SK-N-SH (cell line): ENCODE results near the gene SLC24A4. TPM values are rescaled to one million over a fixed set of nuclear protein-coding genes. Genes with fewer than 3 reads are reported as not detected.

Experiments used
- CTCF ChIA-PET: fragments of 300-600, 350-600 bp; formaldehyde crosslinking; extraction: SDS; loops from one replicate; lab custom pipeline; 2021; lab: Yijun Ruan, JAX
- POLR2A ChIA-PET: fragments of 350-600 bp; sonication (Branson Sonifier 250); formaldehyde crosslinking; extraction: SDS; loops from one replicate; lab custom pipeline; 2020; ENCODE audit warnings: antibody characterized with exemption, inconsistent platforms; lab: Yijun Ruan, JAX
- DNase-seq: peaks from one replicate; pipeline ENCODE4 v3.0.0; 2012
- H2AFZ ChIP-seq: fragments of 200-600 bp; sonication (generic); 2 replicates; pipeline ENCODE4 v1.8.1; 2016; ENCODE audit warnings: antibody characterized with exemption, mild to moderate bottlenecking, low read depth
- H3F3A ChIP-seq: fragments of 200-600 bp; sonication (generic); replicated peaks from 2 replicates; pipeline ENCODE3; 2016; ENCODE audit warnings: antibody characterized with exemption, mild to moderate bottlenecking; ENCODE audit not compliant: insufficient read depth
- H3K27ac ChIP-seq, 2 experiments: fragments of 200-500 bp in 1 of 2; fragments of 200-600 bp in 1 of 2; sonication (Bioruptor generic) in 1 of 2; sonication (generic), shearing (Covaris generic) in 1 of 2; 2 replicates each; pipeline versions ENCODE4 v1.5.1 to v1.6.1; 2014 to 2016; ENCODE audit warnings: low read depth in 2 of 2, inconsistent platforms in 1 of 2, low read length in 1 of 2, mild to moderate bottlenecking in 1 of 2, mixed read lengths in 1 of 2
- H3K27me3 ChIP-seq: fragments of 200-600 bp; sonication (generic), shearing (Covaris generic); 2 replicates; pipeline ENCODE4 v1.6.1; 2016; ENCODE audit warnings: mixed run types; ENCODE audit not compliant: insufficient read depth
- H3K36me3 ChIP-seq, 2 experiments: fragments of 200-500 bp in 1 of 2; fragments of 200-600 bp in 1 of 2; sonication (Bioruptor generic) in 1 of 2; sonication (generic) in 1 of 2; replicated peaks in 1 of 2; 2 replicates each; pipeline versions ENCODE3 to v1.5.1; 2014 to 2016; ENCODE audit warnings: low read length in 1 of 2, mild to moderate bottlenecking in 1 of 2; ENCODE audit not compliant: insufficient read depth in 2 of 2, control insufficient read depth in 1 of 2
- H3K4me1 ChIP-seq, 2 experiments: fragments of 200-500 bp in 1 of 2; fragments of 200-600 bp in 1 of 2; sonication (Bioruptor generic) in 1 of 2; sonication (generic), shearing (Covaris generic) in 1 of 2; 2 replicates each; pipeline versions ENCODE4 v1.5.1 to v1.6.1; 2014 to 2016; ENCODE audit warnings: low read depth in 1 of 2, low read length in 1 of 2, mixed run types in 1 of 2; ENCODE audit not compliant: insufficient read depth in 2 of 2, control insufficient read depth in 1 of 2
- H3K4me2 ChIP-seq: fragments of 200-600 bp; sonication (generic), shearing (Covaris generic); 2 replicates; pipeline ENCODE4 v1.6.1; 2017; ENCODE audit warnings: mixed run types
- H3K4me3 ChIP-seq, 2 experiments: fragments of 200-500 bp in 1 of 2; fragments of 200-600 bp in 1 of 2; sonication (Bioruptor generic) in 1 of 2; sonication (generic), shearing (Covaris generic) in 1 of 2; 2 replicates each; pipeline versions ENCODE4 v1.5.1 to v1.8.1; 2014 to 2016; ENCODE audit warnings: low read depth in 2 of 2, inconsistent platforms in 1 of 2, low read length in 1 of 2, mild to moderate bottlenecking in 1 of 2, mixed read lengths in 1 of 2, moderate library complexity in 1 of 2
- H3K79me2 ChIP-seq: fragments of 200-600 bp; sonication (generic); 2 replicates; pipeline ENCODE4 v1.8.1; 2017; ENCODE audit warnings: mild to moderate bottlenecking; ENCODE audit not compliant: insufficient read depth
- H3K9ac ChIP-seq: fragments of 200-600 bp; sonication (generic); 2 replicates; pipeline ENCODE4 v1.6.1; 2017; ENCODE audit warnings: mixed run types
- H3K9me2 ChIP-seq: fragments of 200-600 bp; sonication (generic); 2 replicates; pipeline ENCODE4 v1.6.1; 2017; ENCODE audit warnings: mixed run types
- H3K9me3 ChIP-seq: fragments of 200-600 bp; sonication (generic); 2 replicates; pipeline ENCODE4 v1.6.1; 2017; ENCODE audit warnings: mixed run types, mild to moderate bottlenecking, moderate library complexity
- H4K20me1 ChIP-seq: fragments of 200-600 bp; sonication (generic); 2 replicates; pipeline ENCODE4 v1.6.1; 2017; ENCODE audit warnings: mild to moderate bottlenecking, mixed run types; ENCODE audit not compliant: insufficient read depth
- EP300 ChIP-seq, 2 experiments: IDR thresholded peaks; 2 replicates each; pipeline versions ENCODE4 v1.4.0 to v1.6.1; 2012; ENCODE audit warnings: borderline replicate concordance in 1 of 2, low read depth in 1 of 2, low read length in 1 of 2
- EZH2phosphoT487 ChIP-seq: fragments of 200-600 bp; sonication (generic); IDR thresholded peaks from 2 replicates; pipeline ENCODE4 v1.6.1; 2017; ENCODE audit warnings: low read depth, mixed run types, mild to moderate bottlenecking, antibody characterized with exemption, moderate library complexity, borderline replicate concordance
- FOXM1 ChIP-seq: IDR thresholded peaks from 2 replicates; pipeline ENCODE4 v1.4.0; 2012; ENCODE audit warnings: low read depth, mild to moderate bottlenecking
- JUND ChIP-seq: IDR thresholded peaks from 2 replicates; pipeline ENCODE4 v1.4.0; 2012
- NFIC ChIP-seq: IDR thresholded peaks from 2 replicates; pipeline ENCODE4 v1.4.0; 2012; ENCODE audit warnings: borderline replicate concordance
- RAD21 ChIP-seq: IDR thresholded peaks from 2 replicates; pipeline ENCODE4 v1.6.1; 2012; ENCODE audit warnings: mild to moderate bottlenecking, low read length
- RCOR1 ChIP-seq: fragments of 150-350 bp; IDR thresholded peaks from 2 replicates; pipeline ENCODE4 v1.6.1; 2017; ENCODE audit warnings: antibody characterized with exemption, low read length
- RFX5 ChIP-seq: IDR thresholded peaks from 2 replicates; pipeline ENCODE4 v1.6.1; 2012; ENCODE audit warnings: mild to moderate bottlenecking, improper control_type of control experiment, low read length
- RXRA ChIP-seq: IDR thresholded peaks from 2 replicates; pipeline ENCODE4 v1.4.0; 2012; ENCODE audit warnings: low read depth, mild to moderate bottlenecking, borderline replicate concordance
- SIN3A ChIP-seq: IDR thresholded peaks from 2 replicates; pipeline ENCODE4 v1.6.1; 2012; ENCODE audit warnings: low read depth, mild to moderate bottlenecking, low read length, moderate library complexity, borderline replicate concordance
- USF2 ChIP-seq: fragments of 150-350 bp; IDR thresholded peaks from 2 replicates; pipeline ENCODE4 v1.6.1; 2017; ENCODE audit warnings: antibody characterized with exemption, low read length, low read depth, borderline replicate concordance
- WGBS: methylation state at CpG from one replicate; pipeline ENCODE4 v1.1.6; 2017; ENCODE audit warnings: low lambda C conversion rate; 5-methylcytosine and 5-hydroxymethylcytosine counted together
- polyA plus RNA-seq, 3 experiments: library from polyadenylated mRNA; depleted of rRNA; stranded (reverse); fragments of >200 nt; gene quantifications; 2 replicates each; pipeline ENCODE4 v1.2.3, GENCODE V29; 2012
- TF ChIP-seq, protein P1 (sequence below): IDR thresholded peaks from 2 replicates; pipeline ENCODE4 v1.6.1; 2012; ENCODE audit warnings: mild to moderate bottlenecking, low read depth, low read length, moderate library complexity

Gene SLC24A4
- polyA plus RNA-seq, 1 of the 3 experiments (the other 2 are of a cell fraction) = 0.07 TPM

DNA sequence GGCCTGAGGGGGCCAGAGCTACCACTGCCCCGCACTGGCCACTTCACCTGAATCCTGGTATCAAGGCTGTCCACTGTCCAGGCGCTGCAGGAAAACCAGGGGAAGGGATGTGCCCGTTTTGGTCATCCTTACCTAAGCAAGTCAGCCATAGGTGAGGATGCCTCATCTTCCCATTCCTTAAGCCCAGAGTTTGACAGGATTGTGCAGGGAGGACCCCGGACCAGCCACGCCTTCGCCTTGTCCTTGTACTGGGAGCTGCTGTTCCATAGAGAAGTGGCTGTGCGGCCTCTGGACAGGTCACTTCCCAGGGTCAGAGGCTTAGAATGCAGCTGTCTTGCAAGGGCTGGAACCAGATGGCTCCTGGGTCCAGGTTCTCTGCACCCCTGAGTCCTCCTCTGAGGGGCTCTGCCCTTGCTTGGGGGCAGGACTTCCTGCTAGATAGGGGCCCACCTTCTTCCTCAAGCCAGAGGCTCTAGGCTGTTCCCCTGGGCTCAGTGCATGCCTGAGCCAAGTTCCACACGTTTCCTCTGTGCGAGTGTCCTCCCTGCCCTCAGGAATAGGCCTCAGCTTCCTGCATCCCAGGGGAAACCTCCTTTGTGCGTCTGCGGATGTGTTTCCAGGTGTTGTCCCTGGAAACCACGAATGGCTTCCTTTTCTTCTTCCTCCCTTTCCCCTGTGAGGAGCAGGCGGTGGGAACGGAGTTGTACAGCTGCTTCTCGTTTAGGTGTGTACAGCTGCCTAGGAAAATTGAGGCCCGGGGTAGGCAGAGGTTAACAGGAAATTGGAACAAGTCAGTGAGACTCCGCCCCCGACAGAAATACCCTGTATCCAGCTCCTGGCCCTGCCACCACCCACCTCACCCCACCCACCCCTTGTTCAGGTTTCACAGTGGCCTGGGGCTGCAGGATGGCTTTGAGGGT lies 136.3 kb downstream of the SLC24A4 start:
- Histone ChIP-seq H3F3A (no peaks in the 10 kb centered on the region), H3K27me3 (no peaks in the 10 kb centered on the region), H3K9ac (no peak overlapping the region), H3K4me1 (peaks cover 0 to 4% of the 10 kb centered on the region in 2 experiments; a peak in 1 of 4 replicates), H3K4me2 (no peak overlapping the region), H3K9me2 (no peaks in the 10 kb centered on the region), H3K79me2 (no peaks in the 10 kb centered on the region), H3K27ac (no peak overlapping the region), H3K36me3 (no peaks in the 10 kb centered on the region), H4K20me1 (no peaks in the 10 kb centered on the region), H2AFZ (no peak overlapping the region; the same call in 1 of the 2 replicates), H3K9me3 (no peaks in the 10 kb centered on the region), H3K4me3 (no peak overlapping the region)
- 61% methylated on average over 15 of the region's 18 CpGs for WGBS
- ChIA-PET CTCF (interaction anchor here (1.0 to 1.4 kb wide), 2 partner anchors 10 to 810 kb away, joined by 3 read pairs; no protein-coding TSS in a partner anchor), POLR2A (no interaction called here)
- DNase-seq = no peak
- TF ChIP-seq RFX5 (no peak), SIN3A (no peak), EZH2phosphoT487 (no peak), JUND (no peak), NFIC (no peak), EP300 (IDR thresholded peaks at IDR 0.05; ENCODE audit: borderline replicate concordance in 1 of 2, low read depth in 1 of 2, low read length in 1 of 2) (no peak), FOXM1 (no peak), RCOR1 (no peak), USF2 (no peak), RXRA (no peak), RAD21 (no peak)
- TF ChIP-seq, protein P1, sequence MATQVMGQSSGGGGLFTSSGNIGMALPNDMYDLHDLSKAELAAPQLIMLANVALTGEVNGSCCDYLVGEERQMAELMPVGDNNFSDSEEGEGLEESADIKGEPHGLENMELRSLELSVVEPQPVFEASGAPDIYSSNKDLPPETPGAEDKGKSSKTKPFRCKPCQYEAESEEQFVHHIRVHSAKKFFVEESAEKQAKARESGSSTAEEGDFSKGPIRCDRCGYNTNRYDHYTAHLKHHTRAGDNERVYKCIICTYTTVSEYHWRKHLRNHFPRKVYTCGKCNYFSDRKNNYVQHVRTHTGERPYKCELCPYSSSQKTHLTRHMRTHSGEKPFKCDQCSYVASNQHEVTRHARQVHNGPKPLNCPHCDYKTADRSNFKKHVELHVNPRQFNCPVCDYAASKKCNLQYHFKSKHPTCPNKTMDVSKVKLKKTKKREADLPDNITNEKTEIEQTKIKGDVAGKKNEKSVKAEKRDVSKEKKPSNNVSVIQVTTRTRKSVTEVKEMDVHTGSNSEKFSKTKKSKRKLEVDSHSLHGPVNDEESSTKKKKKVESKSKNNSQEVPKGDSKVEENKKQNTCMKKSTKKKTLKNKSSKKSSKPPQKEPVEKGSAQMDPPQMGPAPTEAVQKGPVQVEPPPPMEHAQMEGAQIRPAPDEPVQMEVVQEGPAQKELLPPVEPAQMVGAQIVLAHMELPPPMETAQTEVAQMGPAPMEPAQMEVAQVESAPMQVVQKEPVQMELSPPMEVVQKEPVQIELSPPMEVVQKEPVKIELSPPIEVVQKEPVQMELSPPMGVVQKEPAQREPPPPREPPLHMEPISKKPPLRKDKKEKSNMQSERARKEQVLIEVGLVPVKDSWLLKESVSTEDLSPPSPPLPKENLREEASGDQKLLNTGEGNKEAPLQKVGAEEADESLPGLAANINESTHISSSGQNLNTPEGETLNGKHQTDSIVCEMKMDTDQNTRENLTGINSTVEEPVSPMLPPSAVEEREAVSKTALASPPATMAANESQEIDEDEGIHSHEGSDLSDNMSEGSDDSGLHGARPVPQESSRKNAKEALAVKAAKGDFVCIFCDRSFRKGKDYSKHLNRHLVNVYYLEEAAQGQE = no peak
